Measurements from ENCODE around the gene GTF2F2.

DNA sequence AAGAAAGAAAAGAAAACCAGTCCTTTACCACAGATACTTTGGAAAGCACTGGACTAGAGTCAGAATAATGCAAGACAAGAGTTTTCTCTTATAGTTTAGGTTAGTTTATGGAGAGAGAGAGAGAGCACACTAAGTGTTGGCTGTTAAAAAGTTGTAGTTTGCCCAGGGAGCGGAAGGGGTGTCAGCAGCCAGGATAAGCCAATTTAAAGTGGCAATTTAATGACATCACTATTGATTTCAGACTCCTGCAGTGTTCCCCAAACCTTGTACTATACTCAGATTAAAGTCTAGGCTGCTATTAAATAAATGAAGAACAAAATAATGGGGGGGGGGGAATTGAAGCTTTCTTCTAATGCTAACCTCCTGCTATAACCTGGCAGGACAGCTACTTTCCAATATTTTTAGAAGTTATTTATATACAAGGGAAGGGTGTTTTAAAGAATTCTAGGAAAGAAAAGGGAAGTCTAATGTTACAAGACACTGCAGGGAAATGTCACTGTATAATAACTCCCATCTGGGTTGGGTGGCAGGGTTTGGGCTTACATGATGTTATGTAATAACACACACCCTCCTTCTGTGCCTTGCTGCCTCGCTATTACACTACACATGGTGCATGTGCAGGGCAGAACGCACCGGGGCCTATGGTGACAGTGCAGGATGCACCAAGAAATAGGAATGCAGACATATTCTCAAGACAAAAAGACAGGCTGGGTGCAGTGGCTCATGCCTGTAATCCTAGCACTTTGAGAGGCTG, 200.7 kb downstream of the GTF2F2 start:
- TF ChIP-seq, protein P1, sequence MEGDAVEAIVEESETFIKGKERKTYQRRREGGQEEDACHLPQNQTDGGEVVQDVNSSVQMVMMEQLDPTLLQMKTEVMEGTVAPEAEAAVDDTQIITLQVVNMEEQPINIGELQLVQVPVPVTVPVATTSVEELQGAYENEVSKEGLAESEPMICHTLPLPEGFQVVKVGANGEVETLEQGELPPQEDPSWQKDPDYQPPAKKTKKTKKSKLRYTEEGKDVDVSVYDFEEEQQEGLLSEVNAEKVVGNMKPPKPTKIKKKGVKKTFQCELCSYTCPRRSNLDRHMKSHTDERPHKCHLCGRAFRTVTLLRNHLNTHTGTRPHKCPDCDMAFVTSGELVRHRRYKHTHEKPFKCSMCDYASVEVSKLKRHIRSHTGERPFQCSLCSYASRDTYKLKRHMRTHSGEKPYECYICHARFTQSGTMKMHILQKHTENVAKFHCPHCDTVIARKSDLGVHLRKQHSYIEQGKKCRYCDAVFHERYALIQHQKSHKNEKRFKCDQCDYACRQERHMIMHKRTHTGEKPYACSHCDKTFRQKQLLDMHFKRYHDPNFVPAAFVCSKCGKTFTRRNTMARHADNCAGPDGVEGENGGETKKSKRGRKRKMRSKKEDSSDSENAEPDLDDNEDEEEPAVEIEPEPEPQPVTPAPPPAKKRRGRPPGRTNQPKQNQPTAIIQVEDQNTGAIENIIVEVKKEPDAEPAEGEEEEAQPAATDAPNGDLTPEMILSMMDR (IDR thresholded peaks at IDR 0.05 in 8 of 11, conservative IDR thresholded peaks at IDR 0.05 in 3 of 11): no peak
- TF ChIP-seq POLR2A (IDR thresholded peaks at IDR 0.05) (no peak), POLR2AphosphoS5 (IDR thresholded peaks at IDR 0.05) (no peak)

Data from spleen (tissue), 7 donors.